ENCODE measurements around the gene RPS6KC1. TPM values are rescaled to one million over a fixed set of nuclear protein-coding genes. Genes with fewer than 3 reads are reported as not detected.
"Not testable (repeated sequence)": the region's sequence is repeated elsewhere in the genome, so short reads cannot be mapped to it uniquely, and the experiment has no call there.

Gene RPS6KC1
- total RNA-seq, 2 donors from 2014 or later, result 8.7 to 13.0 TPM

- DNase-seq (ENCODE audit: low spot score in 2 of 2), result no peak
- H3K27ac Mint-ChIP-seq, result no peak overlapping the region
- no peak for ATAC-seq
- H3K9me3 Mint-ChIP-seq, result peaks cover 10 to 12% of the 10 kb centered on the region in 2 donors
- H3K36me3 Mint-ChIP-seq, result peaks cover 7 to 16% of the 10 kb centered on the region in 2 donors
Measured at GRCh38 chr1:213292614-213293013, 241.6 kb downstream of the RPS6KC1 start.

- Mint-ChIP-seq H3K27ac (no peak overlapping the region), H3K9me3 (peaks cover 12 to 19% of the 10 kb centered on the region in 2 donors), H3K36me3 (peaks cover 20 to 21% of the 10 kb centered on the region in 2 donors)
- ATAC-seq (no peak), DNase-seq (ENCODE audit: low spot score in 2 of 2) (no peak)
Measured at GRCh38 chr1:213295860-213296259, 244.8 kb downstream of the RPS6KC1 start.

DNA sequence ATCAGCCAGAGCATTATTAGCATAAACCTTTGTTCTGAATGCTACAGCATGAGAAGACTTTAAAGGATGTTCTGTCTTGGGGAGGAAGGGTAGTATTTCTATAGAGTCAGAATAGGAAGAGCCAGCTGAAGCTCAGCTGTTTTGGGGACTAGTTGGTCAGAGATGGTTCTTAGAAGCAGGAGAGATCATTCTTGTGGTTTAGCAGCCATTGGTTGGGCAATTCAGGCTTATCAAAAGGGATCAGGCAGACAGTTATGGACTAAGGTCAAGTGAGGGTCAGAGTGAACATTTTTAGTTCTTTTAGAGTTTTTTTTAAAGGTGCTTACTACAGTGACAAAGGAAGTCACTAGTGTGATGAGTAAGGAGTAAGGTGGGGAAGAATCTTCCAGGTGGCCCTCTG, 245.5 kb downstream of the RPS6KC1 start:
- Mint-ChIP-seq H3K36me3 (peaks cover 20 to 21% of the 10 kb centered on the region in 2 donors), H3K27ac (no peak overlapping the region), H3K9me3 (peaks cover 12 to 19% of the 10 kb centered on the region in 2 donors)
- no peak for ATAC-seq
- DNase-seq (ENCODE audit: low spot score in 2 of 2), result no peak

- Mint-ChIP-seq H3K27ac (no peak overlapping the region), H3K9me3 (peaks cover 12 to 19% of the 10 kb centered on the region in 2 donors), H3K36me3 (peaks cover 20 to 21% of the 10 kb centered on the region in 2 donors)
- ATAC-seq (no peak), DNase-seq (ENCODE audit: low spot score in 2 of 2) (no peak)
Measured at GRCh38 chr1:213297021-213297420, 246.0 kb downstream of the RPS6KC1 start.

- peaks cover 20% of the 10 kb centered on the region in 2 donors for H3K36me3 Mint-ChIP-seq
- peaks cover 12 to 18% of the 10 kb centered on the region in 2 donors for H3K9me3 Mint-ChIP-seq
- DNase-seq (ENCODE audit: low spot score in 2 of 2) (no peak), ATAC-seq (no peak)
- H3K27ac Mint-ChIP-seq, result no peak overlapping the region
Measured at GRCh38 chr1:213300433-213300832, 249.4 kb downstream of the RPS6KC1 start.

- Mint-ChIP-seq H3K36me3 (peaks cover 9 to 17% of the 10 kb centered on the region in 2 donors), H3K9me3 (peaks cover 5 to 12% of the 10 kb centered on the region in 2 donors)
- DNase-seq (ENCODE audit: low spot score in 2 of 2); H3K27ac Mint-ChIP-seq; ATAC-seq: not testable (repeated sequence)
Measured at GRCh38 chr1:213301524-213301923, 250.5 kb downstream of the RPS6KC1 start.

- H3K9me3 Mint-ChIP-seq, result peaks cover 0 to 8% of the 10 kb centered on the region in 2 donors
Measured at GRCh38 chr1:213303286-213303685, 252.2 kb downstream of the RPS6KC1 start.

GRCh38 chr1:213315571-213315970, 264.5 kb downstream of the RPS6KC1 start:
- no peaks in the 10 kb centered on the region for H3K9me3 Mint-ChIP-seq
- H3K27ac Mint-ChIP-seq, result no peak overlapping the region
- H3K36me3 Mint-ChIP-seq, result no peaks in the 10 kb centered on the region
- DNase-seq (ENCODE audit: low spot score in 2 of 2) (no peak), ATAC-seq (no peak)

More at GRCh38 chr1:213303286-213303685, 252.2 kb downstream of the RPS6KC1 start:
- DNase-seq (ENCODE audit: low spot score in 2 of 2), result no peak
- ATAC-seq, result no peak
- H3K27ac Mint-ChIP-seq, result no peak overlapping the region
- H3K36me3 Mint-ChIP-seq, result peaks cover 6 to 8% of the 10 kb centered on the region in 2 donors

GRCh38 chr1:213318458-213318857, 267.4 kb downstream of the RPS6KC1 start:
- H3K9me3 Mint-ChIP-seq; ATAC-seq; H3K27ac Mint-ChIP-seq; H3K36me3 Mint-ChIP-seq; DNase-seq (ENCODE audit: low spot score in 2 of 2): not testable (repeated sequence)

- DNase-seq (ENCODE audit: low spot score in 2 of 2), result no peak
Measured at GRCh38 chr1:213320191-213320870, 269.3 kb downstream of the RPS6KC1 start.

More at GRCh38 chr1:213320191-213320870, 269.3 kb downstream of the RPS6KC1 start:
- ATAC-seq, result no peak
- peaks cover 0 to 5% of the 10 kb centered on the region in 2 donors for H3K9me3 Mint-ChIP-seq
- H3K27ac Mint-ChIP-seq, result no peak overlapping the region
- H3K36me3 Mint-ChIP-seq, result no peaks in the 10 kb centered on the region

Other genes with a start within 250 kb of the RPS6KC1 start
- gene SPATA45, start 203.6 kb upstream of the RPS6KC1 start, total RNA-seq, result not detected
- gene FLVCR1, start 193.0 kb upstream of the RPS6KC1 start, total RNA-seq, result 10 to 100 TPM in 1 of 2 donors, 1 to 10 TPM in 1; 9.1 to 11.4 TPM
- under 1 TPM; 0.20 to 0.39 TPM for gene VASH2, start 100.7 kb upstream of the RPS6KC1 start, total RNA-seq
- 10 to 100 TPM; 47.7 to 53.9 TPM for gene ANGEL2, start 35.4 kb upstream of the RPS6KC1 start, total RNA-seq